Measurements from ENCODE around the gene RELCH.

Gene RELCH

DNA sequence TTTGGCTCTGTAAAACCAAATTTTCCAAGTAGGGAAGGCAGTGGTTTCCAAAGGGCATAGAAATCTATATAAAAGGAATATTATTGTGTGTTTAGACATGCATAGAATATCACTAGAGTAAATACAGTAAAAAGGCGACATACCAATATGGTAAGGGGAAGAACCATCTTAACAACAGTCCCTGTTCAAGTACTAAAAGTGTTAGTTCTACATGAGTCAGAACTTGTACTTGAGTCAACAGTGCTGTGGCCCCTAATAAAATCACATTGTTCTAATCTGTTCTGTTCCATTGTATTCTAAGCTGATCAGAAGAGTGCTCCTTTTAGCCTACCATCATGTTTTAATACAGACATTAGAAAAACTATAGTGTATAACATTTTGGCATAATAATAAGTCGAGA, 102.0 kb downstream of the RELCH start:
- Histone ChIP-seq H3K4me3 (ENCODE audit: low read depth, low read length) (no peak overlapping the region), H3K27me3 (replicated peaks) (no peaks in the 10 kb centered on the region), H3K36me3 (replicated peaks) (peaks cover 8% of the 10 kb centered on the region), H3K27ac (no peak overlapping the region)
- DNase-seq = no peak
- no peak for TF ChIP-seq CTCF (IDR thresholded peaks at IDR 0.05; ENCODE audit: low read depth, low read length, missing control alignments)
- in situ Hi-C loops (cut with HindIII; ENCODE audit: low pct_ligation_motif_present, low sequenced_read_pairs) = no loop called here

- Histone ChIP-seq H3K4me3 (ENCODE audit: low read depth, low read length) (no peak overlapping the region), H3K27me3 (replicated peaks) (no peaks in the 10 kb centered on the region), H3K36me3 (replicated peaks) (peaks cover 6% of the 10 kb centered on the region), H3K27ac (no peak overlapping the region)
- no peak for TF ChIP-seq CTCF (IDR thresholded peaks at IDR 0.05; ENCODE audit: low read depth, low read length, missing control alignments)
- in situ Hi-C loops (cut with HindIII; ENCODE audit: low pct_ligation_motif_present, low sequenced_read_pairs) = no loop called here
- no peak for DNase-seq
Measured at GRCh38 chr18:62294073-62294472, 107.0 kb downstream of the RELCH start.

- in situ Hi-C loops (cut with HindIII; ENCODE audit: low pct_ligation_motif_present, low sequenced_read_pairs) = no loop called here
- H3K27me3 ChIP-seq (replicated peaks) = no peaks in the 10 kb centered on the region
- peaks cover 12% of the 10 kb centered on the region for H3K36me3 ChIP-seq (replicated peaks)
- H3K4me3 ChIP-seq (ENCODE audit: low read depth, low read length) = no peak overlapping the region
- H3K27ac ChIP-seq = no peak overlapping the region
- no peak for TF ChIP-seq CTCF (IDR thresholded peaks at IDR 0.05; ENCODE audit: low read depth, low read length, missing control alignments)
- no peak for DNase-seq
Measured at GRCh38 chr18:62300359-62300963, 113.4 kb downstream of the RELCH start.

DNA sequence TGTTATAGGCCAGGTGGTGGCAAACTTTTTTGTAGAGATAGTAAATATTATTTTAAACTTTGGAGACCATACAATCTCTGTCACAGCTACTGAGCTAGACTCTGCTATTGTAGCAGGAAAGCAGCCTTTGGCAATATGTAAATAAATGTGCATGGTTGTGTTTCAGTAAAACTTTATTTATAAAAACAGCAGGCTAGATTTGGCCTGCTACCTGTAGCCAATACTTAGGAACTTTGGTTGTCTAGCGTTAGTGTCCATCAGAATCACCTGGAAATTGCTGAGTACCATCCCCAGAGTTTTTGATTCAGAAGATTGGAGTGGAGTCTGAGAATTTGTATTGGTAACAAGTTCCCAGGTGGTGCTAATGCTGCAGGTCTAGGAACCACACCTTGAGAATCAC, 114.3 kb downstream of the RELCH start:
- Histone ChIP-seq H3K36me3 (replicated peaks) (peaks cover 12% of the 10 kb centered on the region), H3K27ac (no peak overlapping the region), H3K4me3 (ENCODE audit: low read depth, low read length) (no peak overlapping the region), H3K27me3 (replicated peaks) (no peaks in the 10 kb centered on the region)
- no peak for TF ChIP-seq CTCF (IDR thresholded peaks at IDR 0.05; ENCODE audit: low read depth, low read length, missing control alignments)
- DNase-seq = no peak
- in situ Hi-C loops (cut with HindIII; ENCODE audit: low pct_ligation_motif_present, low sequenced_read_pairs) = no loop called here

DNA sequence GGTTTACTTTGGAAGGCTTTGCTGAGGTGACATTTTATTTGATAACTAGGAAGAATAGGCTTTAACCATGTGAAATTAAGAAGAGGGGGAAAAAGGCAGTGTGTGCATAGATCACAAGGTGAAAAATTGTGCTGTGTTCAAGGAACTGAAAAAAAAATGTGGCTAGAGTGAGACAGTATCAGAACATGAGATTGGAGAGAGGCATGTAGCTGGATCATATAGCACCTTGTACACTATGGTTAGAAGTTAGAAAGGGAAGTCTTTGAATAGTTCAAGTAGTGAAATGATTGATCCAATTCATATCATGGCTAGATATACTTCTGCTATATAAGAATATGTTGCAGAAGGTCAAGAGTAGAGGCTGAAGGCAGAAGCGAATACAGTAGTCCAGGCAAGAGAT, 125.8 kb downstream of the RELCH start:
- H3K27ac ChIP-seq = no peak overlapping the region
- H3K36me3 ChIP-seq (replicated peaks) = no peaks in the 10 kb centered on the region
- DNase-seq = no peak
- no peaks in the 10 kb centered on the region for H3K27me3 ChIP-seq (replicated peaks)
- no peak for TF ChIP-seq CTCF (IDR thresholded peaks at IDR 0.05; ENCODE audit: low read depth, low read length, missing control alignments)
- in situ Hi-C loops (cut with HindIII; ENCODE audit: low pct_ligation_motif_present, low sequenced_read_pairs) = no loop called here
- H3K4me3 ChIP-seq (ENCODE audit: low read depth, low read length) = no peak overlapping the region

Measured in brain microvascular endothelial cell (primary cell).